ENCODE results near the gene GAPT.
"Not testable (repeated sequence)": the region's sequence is repeated elsewhere in the genome, so short reads cannot be mapped to it uniquely, and the experiment has no call there.

The GAPT gene

DNA sequence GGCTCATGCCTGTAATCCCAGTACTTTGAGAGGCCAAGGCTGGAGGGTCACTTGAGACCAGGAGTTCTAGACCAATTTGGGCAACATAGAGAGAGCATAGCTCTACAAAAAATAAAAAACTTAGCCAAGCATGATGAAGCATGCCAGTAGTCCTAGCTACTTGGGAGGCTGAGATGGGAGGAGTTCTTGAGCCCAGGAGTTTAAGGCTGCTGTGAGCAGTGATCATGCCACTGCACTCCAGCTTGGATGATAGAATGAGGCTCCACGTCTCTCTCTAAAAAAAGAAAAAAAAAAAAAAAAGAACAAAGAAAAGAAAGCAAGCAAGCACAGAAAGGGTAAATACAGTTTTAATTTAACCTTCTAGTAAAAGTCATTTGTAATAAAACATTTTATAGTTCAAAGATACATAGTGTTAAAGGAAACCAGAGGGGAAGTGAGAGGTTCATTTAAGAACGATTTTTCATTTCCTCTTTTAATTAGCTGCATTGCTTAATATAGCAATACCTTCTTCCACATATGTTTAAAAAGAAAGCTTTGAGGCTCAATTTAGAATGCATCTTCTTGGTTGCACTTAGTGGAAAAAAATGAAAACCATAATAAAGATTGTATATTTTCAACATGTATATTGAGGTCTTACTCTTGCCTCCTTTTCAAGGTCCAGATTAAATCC is 14.9 kb downstream of the GAPT start:
- no peak for DNase-seq

DNA sequence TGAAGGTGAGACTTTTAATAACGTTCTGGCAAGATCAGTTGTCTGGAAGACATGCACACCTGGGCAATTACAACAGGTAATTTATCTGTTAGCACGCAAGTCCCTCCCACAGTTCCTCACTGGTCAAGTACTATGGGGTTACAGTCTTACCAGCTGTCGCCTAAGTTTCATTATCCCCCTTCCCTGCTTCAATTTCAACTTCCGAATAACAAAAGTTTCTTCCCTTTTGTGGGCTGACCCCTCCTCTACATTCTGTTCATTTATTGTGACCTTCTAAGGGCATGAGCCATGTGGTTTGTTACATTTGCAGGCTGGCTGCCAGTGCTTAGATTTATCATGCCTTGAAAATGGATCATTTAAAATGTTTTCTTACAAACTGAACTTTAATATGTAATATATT is 16.5 kb downstream of the GAPT start:
- no peak for DNase-seq

DNA sequence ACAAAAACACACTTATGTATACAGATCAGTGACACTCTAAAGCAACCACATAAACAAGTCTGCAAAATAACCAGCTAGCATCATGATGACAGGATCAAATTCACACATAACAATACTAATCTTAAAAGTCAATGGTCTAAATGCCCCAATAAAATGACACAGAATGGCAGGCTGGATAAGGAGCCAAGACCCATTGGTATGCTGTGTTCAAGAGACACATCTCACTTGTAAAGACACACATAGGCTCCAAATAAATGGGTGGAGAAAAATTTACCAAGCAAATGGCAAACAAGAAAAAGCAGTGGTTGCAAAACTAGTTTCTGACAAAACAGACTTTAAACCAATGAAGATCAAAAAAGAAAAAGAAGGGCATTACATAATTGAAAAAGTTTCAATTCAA is 26.0 kb downstream of the GAPT start:
- no peak for DNase-seq

DNA sequence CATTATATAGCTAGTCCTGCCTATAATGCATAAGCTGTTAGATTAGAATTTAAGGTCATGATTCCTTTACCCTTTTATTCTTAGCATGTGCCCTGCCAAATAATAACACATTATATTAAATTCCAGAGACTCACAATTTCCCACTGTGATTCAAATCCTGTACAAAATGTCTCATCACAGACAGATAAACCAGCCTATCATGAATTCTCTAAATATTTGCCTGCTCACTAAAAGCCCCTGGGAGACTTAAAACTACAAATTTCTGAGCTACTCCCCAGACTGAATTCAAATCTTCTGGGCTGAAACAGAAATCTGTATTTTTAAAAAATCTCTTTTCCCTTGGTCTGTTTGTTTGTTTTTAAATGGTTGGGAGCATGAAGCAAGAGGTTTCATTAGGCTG is 32.7 kb downstream of the GAPT start:
- DNase-seq, result no peak

DNA sequence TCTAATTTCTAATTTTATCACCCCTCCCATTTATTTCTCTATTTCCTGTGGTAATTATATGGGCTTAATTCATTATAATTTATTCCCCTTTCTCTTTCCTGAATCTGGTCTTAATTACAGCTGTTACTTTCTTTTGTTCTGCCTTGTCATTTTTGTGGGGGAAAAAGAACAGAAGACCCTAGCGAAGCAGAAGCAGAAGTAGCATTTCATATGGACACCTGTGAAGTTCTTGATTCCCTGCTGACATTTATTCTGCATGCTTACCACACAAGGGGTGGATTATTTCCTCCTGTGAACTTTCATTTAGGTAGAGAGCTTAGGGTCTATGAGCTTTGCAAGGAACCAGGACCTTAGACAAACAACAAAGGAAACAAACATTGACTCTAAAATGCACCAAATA is 33.3 kb downstream of the GAPT start:
- DNase-seq, result no peak

DNA sequence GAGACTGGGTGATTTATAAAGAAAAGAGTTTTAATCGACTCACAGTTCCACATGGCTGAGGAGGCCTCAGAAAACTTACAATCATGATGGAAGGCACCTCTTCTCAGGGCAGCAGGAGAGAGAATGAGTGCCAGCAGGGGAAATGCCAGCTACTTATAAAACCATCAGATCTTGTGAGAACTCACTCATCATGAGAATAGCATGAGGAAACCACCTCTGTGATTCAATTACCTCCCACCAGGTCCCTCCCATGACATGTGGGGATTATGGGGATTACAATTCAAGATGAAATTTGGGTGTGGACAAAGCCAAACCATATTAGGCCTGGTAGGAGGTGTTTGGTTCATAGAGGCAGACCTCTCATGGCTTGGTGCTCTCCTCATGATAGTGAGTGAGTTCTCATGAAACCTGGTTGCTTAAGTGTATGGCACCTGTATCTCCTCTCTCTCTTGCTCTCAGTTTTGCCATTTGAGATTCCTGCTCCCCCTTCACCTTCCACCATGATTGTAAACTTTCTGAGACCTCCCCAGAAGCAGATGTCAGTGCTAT is 39.8 kb downstream of the GAPT start:
- no peak for DNase-seq

DNA sequence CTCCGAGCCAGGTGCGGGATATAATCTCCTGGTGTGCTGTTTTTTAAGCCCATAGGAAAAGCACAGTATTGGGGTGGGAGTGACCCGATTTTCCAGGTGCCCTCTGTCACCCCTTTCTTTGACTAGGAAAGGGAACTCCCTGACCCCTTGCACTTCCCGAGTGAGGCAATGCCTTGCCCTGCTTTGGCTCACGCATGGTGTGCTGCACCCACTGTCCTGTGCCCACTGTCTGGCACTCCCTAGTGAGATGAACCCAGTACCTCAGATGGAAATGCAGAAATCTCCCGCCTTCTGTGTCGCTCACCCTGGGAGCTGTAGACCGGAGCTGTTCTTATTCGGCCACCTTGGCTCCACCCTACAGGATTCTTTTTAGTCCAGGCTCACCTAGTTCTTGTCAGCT is 50.7 kb downstream of the GAPT start:
- not testable (repeated sequence) for DNase-seq

DNA sequence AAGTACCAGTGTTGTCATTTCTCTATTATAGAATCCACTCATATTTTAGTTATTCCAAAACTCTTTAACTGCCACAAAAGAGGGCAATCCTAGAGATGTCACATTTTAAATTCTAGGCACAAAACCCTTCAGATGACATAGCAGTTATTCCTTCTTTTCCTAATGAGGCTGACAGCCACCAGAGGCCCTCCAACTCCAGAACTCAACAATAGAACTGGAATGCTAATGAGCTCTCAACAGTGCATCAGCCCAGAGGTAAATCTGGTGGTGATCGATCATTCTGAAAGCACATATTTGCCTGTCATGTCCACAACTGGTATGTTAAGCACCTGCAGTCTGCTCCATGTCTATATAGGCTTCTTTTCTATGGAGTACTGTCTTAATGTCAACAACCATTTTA is 51.5 kb downstream of the GAPT start:
- DNase-seq, result no peak

DNA sequence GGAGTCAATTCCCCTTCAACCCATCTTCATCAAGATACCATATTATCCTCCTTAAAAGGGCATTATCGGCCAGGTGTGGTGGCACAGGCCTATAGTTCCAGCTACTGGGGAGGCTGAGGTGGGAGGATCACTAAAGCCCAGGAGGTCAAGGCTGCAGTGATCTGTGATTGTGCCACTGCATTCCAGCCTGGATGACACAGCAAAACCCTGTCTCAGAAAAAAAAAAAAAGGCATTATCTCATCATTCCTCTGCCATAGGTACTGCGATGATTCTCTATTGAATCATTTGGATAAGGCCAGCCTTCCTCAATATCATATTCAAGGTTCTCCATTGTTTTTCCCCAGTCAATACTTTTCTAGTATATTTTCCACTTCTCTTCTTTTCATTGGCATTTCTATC is 52.5 kb downstream of the GAPT start:
- DNase-seq, result no peak

DNA sequence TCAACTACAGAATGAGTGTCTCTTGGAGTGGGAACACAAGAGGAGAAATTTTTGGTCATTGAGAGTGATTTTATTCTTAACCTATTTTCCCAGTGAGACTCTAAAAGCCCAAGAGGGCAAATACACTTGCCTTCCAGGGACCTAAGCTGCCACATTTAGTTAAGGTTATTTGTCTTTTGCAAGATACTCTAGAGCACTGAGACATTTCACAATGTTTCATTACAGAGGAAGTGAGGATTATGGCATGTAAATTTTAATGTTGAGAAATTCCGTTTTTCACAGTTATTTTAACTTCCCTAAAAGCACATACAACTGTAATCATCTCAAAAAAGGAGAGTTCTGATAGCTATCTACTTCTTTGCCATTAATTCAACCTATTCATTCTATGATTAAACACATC is 53.0 kb downstream of the GAPT start:
- no peak for DNase-seq

DNA sequence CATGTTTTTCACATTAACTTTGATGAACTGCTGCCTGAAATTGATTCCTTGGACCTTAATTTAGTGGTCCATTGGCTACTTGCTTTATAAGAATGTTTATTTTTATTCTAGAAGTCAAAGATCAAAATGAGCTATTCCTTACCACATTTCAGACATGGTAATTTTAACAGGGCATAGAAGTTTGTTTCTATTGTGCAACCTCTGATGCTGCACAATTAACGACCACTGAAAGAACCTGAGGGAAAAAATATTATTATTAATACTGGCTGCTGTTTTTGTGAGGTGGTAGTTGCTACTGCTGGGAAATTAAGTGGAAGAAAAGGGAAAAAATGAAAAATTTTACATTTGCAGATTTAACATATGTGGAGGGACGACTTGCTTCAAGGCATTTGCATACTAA is 53.7 kb downstream of the GAPT start:
- no peak for DNase-seq

DNA sequence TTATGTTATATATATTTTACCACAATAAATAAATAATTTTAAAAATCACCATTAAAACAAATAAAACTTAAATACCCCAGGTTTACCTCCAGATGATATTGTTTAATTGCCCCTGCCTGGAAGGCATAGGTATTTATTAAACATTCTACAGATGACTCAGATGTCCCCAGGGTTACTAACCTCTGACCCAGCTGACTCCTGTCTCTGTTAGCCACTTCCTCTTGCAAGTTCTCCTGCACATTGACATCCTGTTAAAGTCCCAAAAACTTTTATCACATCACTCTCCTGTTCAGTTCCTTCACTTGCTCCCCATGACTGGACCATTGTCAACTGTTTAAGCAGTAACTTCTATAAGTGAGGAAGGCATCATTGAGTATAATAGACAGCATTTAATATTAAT is 54.7 kb downstream of the GAPT start:
- no peak for DNase-seq
